A549 treated with dexamethasone at 1 μM for 4 hours (cell line): ENCODE data around the gene RNPC3. TPM values are rescaled to one million over a fixed set of nuclear protein-coding genes. Genes with fewer than 3 reads are reported as not detected.

Experiments used
- total RNA-seq: library from RNA; stranded (reverse); fragments of 200-300 nt; extraction: Qiagen RNA extraction; gene quantifications from 5 replicates; pipeline ENCODE4 v1.2.3, GENCODE V29; 2022

Gene RNPC3, protein sequence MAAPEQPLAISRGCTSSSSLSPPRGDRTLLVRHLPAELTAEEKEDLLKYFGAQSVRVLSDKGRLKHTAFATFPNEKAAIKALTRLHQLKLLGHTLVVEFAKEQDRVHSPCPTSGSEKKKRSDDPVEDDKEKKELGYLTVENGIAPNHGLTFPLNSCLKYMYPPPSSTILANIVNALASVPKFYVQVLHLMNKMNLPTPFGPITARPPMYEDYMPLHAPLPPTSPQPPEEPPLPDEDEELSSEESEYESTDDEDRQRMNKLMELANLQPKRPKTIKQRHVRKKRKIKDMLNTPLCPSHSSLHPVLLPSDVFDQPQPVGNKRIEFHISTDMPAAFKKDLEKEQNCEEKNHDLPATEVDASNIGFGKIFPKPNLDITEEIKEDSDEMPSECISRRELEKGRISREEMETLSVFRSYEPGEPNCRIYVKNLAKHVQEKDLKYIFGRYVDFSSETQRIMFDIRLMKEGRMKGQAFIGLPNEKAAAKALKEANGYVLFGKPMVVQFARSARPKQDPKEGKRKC
- total RNA-seq, result 4.4 to 7.6 TPM (median 5.6 TPM) in 5 replicates

GRCh38 chr1:103525607-103526507 lies at the start of gene RNPC3:
RNPC3 (plus strand) TSS chr1:103525699; CDS start chr1:103526071, 372 bp downstream.

DNA sequence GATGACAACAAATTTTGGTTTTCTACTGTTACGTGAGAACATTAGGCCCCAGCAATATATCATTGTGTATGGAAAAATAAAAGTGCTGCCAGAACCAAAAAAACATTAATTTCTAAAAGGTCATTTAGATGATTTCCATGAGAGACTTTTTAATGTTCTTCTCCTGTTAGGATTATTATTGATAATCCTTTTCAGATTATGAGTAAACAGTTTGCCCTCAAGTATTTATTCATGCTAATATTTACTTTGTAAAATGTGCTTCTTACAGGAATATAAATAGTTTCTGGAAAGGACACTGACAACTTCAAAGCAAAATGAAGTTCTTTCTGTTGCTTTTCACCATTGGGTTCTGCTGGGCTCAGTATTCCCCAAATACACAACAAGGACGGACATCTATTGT lies 45.8 kb downstream of the RNPC3 start, which contains the start of gene AMY2B:
TSS of gene AMY2B (plus strand) at position 301 of the 400 bp plus-strand sequence. CDS start at position 315, 14 bp downstream.

Other genes starting within 250 kb of the RNPC3 start
- 0.38 to 0.66 TPM (median 0.48 TPM) in 5 replicates for gene AMY2B, start 45.9 kb downstream of the RNPC3 start, total RNA-seq
- not detected in 5 replicates for gene AMY2A, start 91.7 kb downstream of the RNPC3 start, total RNA-seq
- not detected in 5 replicates for gene AMY1A, start 130.1 kb downstream of the RNPC3 start, total RNA-seq
- gene AMY1B, start 170.5 kb downstream of the RNPC3 start, total RNA-seq, result not detected in 5 replicates
- not detected in 5 replicates for gene AMY1C, start 224.2 kb downstream of the RNPC3 start, total RNA-seq